Renal cortex interstitium (tissue), 15 donors: ENCODE measurements around the gene C18orf63. TPM values are rescaled to one million over a fixed set of nuclear protein-coding genes. Genes with fewer than 3 reads are reported as not detected.

ENCODE experiments used
- DNase-seq, 11 donors: peaks; one replicate each; pipeline ENCODE4 v3.0.0-alpha.2; 2013; ENCODE audit warnings: low read depth in 9 of 11, low spot score in 4 of 11; ENCODE audit errors: extremely low read depth in 1 of 11
- long read RNA-seq, 16 experiments: transcript quantifications; one replicate each; lab custom pipeline, GENCODE V29; 2026
- polyA plus RNA-seq, 3 donors: library from polyadenylated mRNA; unstranded; fragments of 120-200 nt; gene quantifications; one replicate each; pipeline ENCODE4 v1.2.1, GENCODE V29; 2013; ENCODE audit not compliant: insufficient read length in 3 of 3

C18orf63 gene
- under 1 TPM; 0.17 to 0.47 (median 0.39) TPM for polyA plus RNA-seq
- long read RNA-seq, donor 1 = 0 reads
- long read RNA-seq, donor 2 = 0 reads
- long read RNA-seq, donor 3 = 0 reads
- long read RNA-seq, donor 4 = 0 reads
- long read RNA-seq, donor 5 = 0 reads
- long read RNA-seq, donor 6 = 0 reads
- long read RNA-seq, donor 7 = 0 reads
- long read RNA-seq, donor 8 = 0 reads
- long read RNA-seq, donor 9 = 0 reads
- long read RNA-seq, donor 10 = 0 reads
- long read RNA-seq, donor 11 = 0 reads
- long read RNA-seq, donor 12 = 0 reads
- long read RNA-seq, donor 13 = 0 reads
- long read RNA-seq, donor 14 = 0 reads
- long read RNA-seq, donor 15 = 0 reads
- long read RNA-seq, donor 16 = 0 reads

GRCh38 chr18:74315464-74316256 is at the start of gene C18orf63:
Gene C18orf63, plus strand, starts transcription at chr18:74315839. Its CDS starts 2,027 bp downstream, at chr18:74317866.
- DNase-seq = no peak

GRCh38 chr18:74266161-74266560 is 49.5 kb upstream of the C18orf63 start:
- DNase-seq = no peak

- no peak for DNase-seq
Observed at GRCh38 chr18:74268175-74268574, 47.5 kb upstream of the C18orf63 start.

GRCh38 chr18:74268933-74269620 is 46.6 kb upstream of the C18orf63 start:
- no peak for DNase-seq

GRCh38 chr18:74271635-74272034 is 44.0 kb upstream of the C18orf63 start:
- DNase-seq = no peak

GRCh38 chr18:74273394-74273793 is 42.2 kb upstream of the C18orf63 start:
- DNase-seq = no peak

GRCh38 chr18:74274700-74275099 is 40.9 kb upstream of the C18orf63 start:
- DNase-seq = no peak

- DNase-seq = no peak
Observed at GRCh38 chr18:74275736-74276135, 39.9 kb upstream of the C18orf63 start.

GRCh38 chr18:74276609-74277008 is 39.0 kb upstream of the C18orf63 start:
- no peak for DNase-seq

GRCh38 chr18:74277296-74277695 is 38.3 kb upstream of the C18orf63 start:
- DNase-seq = no peak

- DNase-seq = no peak
Observed at GRCh38 chr18:74278058-74278457, 37.6 kb upstream of the C18orf63 start.

GRCh38 chr18:74278983-74279382 is 36.7 kb upstream of the C18orf63 start:
- DNase-seq = no peak

- no peak for DNase-seq
Observed at GRCh38 chr18:74281011-74281979, 34.3 kb upstream of the C18orf63 start.

GRCh38 chr18:74281980-74282754 is 33.5 kb upstream of the C18orf63 start:
- DNase-seq = no peak

- no peak for DNase-seq
Observed at GRCh38 chr18:74282755-74283554, 32.7 kb upstream of the C18orf63 start.

GRCh38 chr18:74283646-74284045 is 32.0 kb upstream of the C18orf63 start:
- DNase-seq = no peak
